Activated CD8-positive, alpha-beta memory T cell treated with anti-CD3 and anti-CD28 coated beads, Interleukin-2, amount 10 ng/mL, durations not matched to agents 7 days and 5 days (primary cell): ENCODE results near the gene COA6. TPM values are rescaled to one million over a fixed set of nuclear protein-coding genes. Genes with fewer than 3 reads are reported as not detected.
"Not testable (repeated sequence)": the region's sequence is repeated elsewhere in the genome, so short reads cannot be mapped to it uniquely, and the experiment has no call there.

Experiments used
- ATAC-seq: fragments of 150-1000 bp; cut with Tn5 transposase; one replicate; pipeline ENCODE4 v1.10.0; 2021; ENCODE audit warnings: moderate library complexity
- CTCF ChIA-PET: fragments of 350-600 bp; sonication (Branson Sonifier 250); formaldehyde crosslinking; loops from one replicate; lab custom pipeline; 2021; ENCODE audit warnings: antibody characterized with exemption; lab: Charles Lee
- DNase-seq: peaks from one replicate; pipeline ENCODE4 v3.0.0-alpha.2; 2020
- H3K27ac Mint-ChIP-seq: one replicate; pipeline ENCODE4 v1.8.0; 2021; ENCODE audit warnings: mild to moderate bottlenecking, mixed read lengths
- H3K27me3 Mint-ChIP-seq: one replicate; pipeline ENCODE4 v1.8.0; 2021; ENCODE audit warnings: mixed read lengths
- H3K36me3 Mint-ChIP-seq: one replicate; pipeline ENCODE4 v1.8.0; 2021; ENCODE audit warnings: mild to moderate bottlenecking, mixed read lengths
- H3K4me1 Mint-ChIP-seq: one replicate; pipeline ENCODE4 v1.8.0; 2021; ENCODE audit warnings: mixed read lengths
- H3K4me3 Mint-ChIP-seq: one replicate; pipeline ENCODE4 v1.8.0; 2021; ENCODE audit warnings: mild to moderate bottlenecking, moderate library complexity, mixed read lengths
- H3K9me3 Mint-ChIP-seq: one replicate; pipeline ENCODE4 v1.8.0; 2022; ENCODE audit warnings: low read depth, mixed read lengths
- total RNA-seq, 2 experiments: library from RNA; stranded (reverse); gene quantifications; one replicate each; pipeline ENCODE4 v1.2.3, GENCODE V29; 2021

Gene COA6
- total RNA-seq, 2 experiments from 2014 or later = 42.4 to 43.0 TPM

- H3K27ac Mint-ChIP-seq = no peak overlapping the region
- CTCF ChIA-PET = interaction anchor here (1.4 kb wide), 1 partner anchor 31 kb away, joined by 3 read pairs; no protein-coding TSS in a partner anchor
- no peaks in the 10 kb centered on the region for H3K36me3 Mint-ChIP-seq
- DNase-seq = no peak
- no peak overlapping the region for H3K4me3 Mint-ChIP-seq
- no peak for ATAC-seq
- no peaks in the 10 kb centered on the region for H3K4me1 Mint-ChIP-seq
- peaks cover 17% of the 10 kb centered on the region for H3K27me3 Mint-ChIP-seq
- H3K9me3 Mint-ChIP-seq = no peaks in the 10 kb centered on the region
Observed at GRCh38 chr1:234348964-234349363, 24.3 kb upstream of the COA6 start.

- Mint-ChIP-seq H3K27me3 (peaks cover 11% of the 10 kb centered on the region), H3K4me1 (peaks cover 19% of the 10 kb centered on the region), H3K36me3 (peaks cover 8% of the 10 kb centered on the region), H3K9me3 (no peaks in the 10 kb centered on the region), H3K27ac (peak overlapping the region; percentile 87), H3K4me3 (peak overlapping the region; percentile 86)
- ATAC-seq (no peak), DNase-seq (no peak)
- CTCF ChIA-PET = interaction anchor here (0.6 to 2.0 kb wide), 6 partner anchors 15 to 838 kb away, joined by 3 to 5 read pairs (median 3); no protein-coding TSS in a partner anchor
Observed at GRCh38 chr1:234355782-234356510, 17.3 kb upstream of the COA6 start.

GRCh38 chr1:234356615-234357269 lies 16.5 kb upstream of the COA6 start:
- peak overlapping the region; percentile 87 for H3K27ac Mint-ChIP-seq
- H3K4me3 Mint-ChIP-seq = peak overlapping the region; percentile 86
- CTCF ChIA-PET = interaction anchor here (0.6 to 2.0 kb wide), 4 partner anchors 13 to 138 kb away, joined by 3 to 5 read pairs (median 3); no protein-coding TSS in a partner anchor
- H3K4me1 Mint-ChIP-seq = peaks cover 20% of the 10 kb centered on the region
- not testable (repeated sequence) for H3K36me3 Mint-ChIP-seq, H3K9me3 Mint-ChIP-seq
- H3K27me3 Mint-ChIP-seq = peaks cover 13% of the 10 kb centered on the region
- DNase-seq = peak; percentile 80
- ATAC-seq = peak; percentile 82

- H3K4me1 Mint-ChIP-seq = peaks cover 20% of the 10 kb centered on the region
- no peak for DNase-seq
Observed at GRCh38 chr1:234357831-234358230, 15.4 kb upstream of the COA6 start.

GRCh38 chr1:234361102-234361603 lies 12.1 kb upstream of the COA6 start:
- Mint-ChIP-seq H3K4me3 (no peak overlapping the region), H3K9me3 (no peaks in the 10 kb centered on the region), H3K4me1 (peaks cover 15% of the 10 kb centered on the region), H3K27me3 (peaks cover 2% of the 10 kb centered on the region), H3K27ac (no peak overlapping the region), H3K36me3 (peaks cover 6% of the 10 kb centered on the region)
- DNase-seq = no peak
- ATAC-seq = no peak
- CTCF ChIA-PET = no interaction called here

More at GRCh38 chr1:234357831-234358230, 15.4 kb upstream of the COA6 start:
- peak overlapping the region; percentile 86 for H3K4me3 Mint-ChIP-seq
- no peaks in the 10 kb centered on the region for H3K9me3 Mint-ChIP-seq
- ATAC-seq = no peak
- H3K27ac Mint-ChIP-seq = no peak overlapping the region
- peaks cover 11% of the 10 kb centered on the region for H3K27me3 Mint-ChIP-seq
- CTCF ChIA-PET = no interaction called here
- H3K36me3 Mint-ChIP-seq = peaks cover 9% of the 10 kb centered on the region

- Mint-ChIP-seq H3K27ac (no peak overlapping the region), H3K4me1 (peaks cover 13% of the 10 kb centered on the region), H3K9me3 (no peaks in the 10 kb centered on the region), H3K36me3 (peaks cover 6% of the 10 kb centered on the region), H3K27me3 (peaks cover 2% of the 10 kb centered on the region), H3K4me3 (no peak overlapping the region)
- CTCF ChIA-PET = interaction anchor here (0.6 to 1.2 kb wide), 2 partner anchors 36 to 1143 kb away, joined by 3 read pairs; no protein-coding TSS in a partner anchor
- DNase-seq = no peak
- no peak for ATAC-seq
Observed at GRCh38 chr1:234362558-234362957, 10.7 kb upstream of the COA6 start.

GRCh38 chr1:234368320-234369032 lies 4.8 kb upstream of the COA6 start:
- H3K27ac Mint-ChIP-seq = peak overlapping the region; percentile 22
- no peaks in the 10 kb centered on the region for H3K27me3 Mint-ChIP-seq
- H3K36me3 Mint-ChIP-seq = peaks cover 5% of the 10 kb centered on the region
- CTCF ChIA-PET = no interaction called here
- H3K4me3 Mint-ChIP-seq = no peak overlapping the region
- no peaks in the 10 kb centered on the region for H3K9me3 Mint-ChIP-seq
- H3K4me1 Mint-ChIP-seq = peaks cover 30% of the 10 kb centered on the region
- DNase-seq = peak; percentile 52
- no peak for ATAC-seq

GRCh38 chr1:234369033-234369430 lies 4.2 kb upstream of the COA6 start:
- Mint-ChIP-seq H3K36me3 (peaks cover 5% of the 10 kb centered on the region), H3K4me3 (no peak overlapping the region), H3K9me3 (no peaks in the 10 kb centered on the region), H3K27ac (no peak overlapping the region), H3K4me1 (peaks cover 30% of the 10 kb centered on the region), H3K27me3 (no peaks in the 10 kb centered on the region)
- CTCF ChIA-PET = interaction anchor here (1.0 kb wide), 1 partner anchor 12 kb away, joined by 3 read pairs; no protein-coding TSS in a partner anchor
- ATAC-seq (no peak), DNase-seq (no peak)

GRCh38 chr1:234369784-234370183 lies 3.5 kb upstream of the COA6 start:
- H3K4me3 Mint-ChIP-seq = no peak overlapping the region
- peaks cover 9% of the 10 kb centered on the region for H3K36me3 Mint-ChIP-seq
- ATAC-seq (no peak), DNase-seq (no peak)
- CTCF ChIA-PET = interaction anchor here (1.0 kb wide), 1 partner anchor 13 kb away, joined by 3 read pairs; no protein-coding TSS in a partner anchor
- H3K9me3 Mint-ChIP-seq = no peaks in the 10 kb centered on the region
- peak overlapping the region; percentile 17 for H3K27ac Mint-ChIP-seq
- no peaks in the 10 kb centered on the region for H3K27me3 Mint-ChIP-seq
- H3K4me1 Mint-ChIP-seq = peaks cover 37% of the 10 kb centered on the region

- DNase-seq = no peak
- peaks cover 50% of the 10 kb centered on the region for H3K4me1 Mint-ChIP-seq
- H3K4me3 Mint-ChIP-seq = no peak overlapping the region
- CTCF ChIA-PET = interaction anchor here (0.7 to 1.2 kb wide), 2 partner anchors 15 to 247 kb away, joined by 3 to 4 read pairs; no protein-coding TSS in a partner anchor
- ATAC-seq = no peak
- H3K27me3 Mint-ChIP-seq = no peaks in the 10 kb centered on the region
- no peak overlapping the region for H3K27ac Mint-ChIP-seq
- no peaks in the 10 kb centered on the region for H3K9me3 Mint-ChIP-seq
- peaks cover 18% of the 10 kb centered on the region for H3K36me3 Mint-ChIP-seq
Observed at GRCh38 chr1:234371414-234371813, 1.8 kb upstream of the COA6 start.

- no peak for DNase-seq
- H3K4me1 Mint-ChIP-seq = peaks cover 54% of the 10 kb centered on the region
- peak overlapping the region; percentile 99 for H3K27ac Mint-ChIP-seq
- CTCF ChIA-PET = interaction anchor here (1.2 to 1.9 kb wide), 2 partner anchors 45 to 248 kb away, joined by 4 to 7 read pairs; no protein-coding TSS in a partner anchor
- peaks cover 24% of the 10 kb centered on the region for H3K36me3 Mint-ChIP-seq
- ATAC-seq = no peak
- no peaks in the 10 kb centered on the region for H3K27me3 Mint-ChIP-seq
- H3K4me3 Mint-ChIP-seq = peak overlapping the region; percentile 98
- no peaks in the 10 kb centered on the region for H3K9me3 Mint-ChIP-seq
Observed at GRCh38 chr1:234372011-234372757, 1.1 kb upstream of the COA6 start.

- CTCF ChIA-PET = interaction anchor here (0.7 to 2.7 kb wide), 10 partner anchors 10 to 1612 kb away, joined by 3 to 7 read pairs (median 4); no protein-coding TSS in a partner anchor
Observed at GRCh38 chr1:234373959-234374254, 651 bp downstream of the COA6 start.

More at GRCh38 chr1:234373959-234374254, 651 bp downstream of the COA6 start:
- Mint-ChIP-seq H3K36me3 (peaks cover 39% of the 10 kb centered on the region), H3K4me3 (peak overlapping the region; percentile 98), H3K27me3 (no peaks in the 10 kb centered on the region), H3K27ac (peak overlapping the region; percentile 99), H3K4me1 (peaks cover 50% of the 10 kb centered on the region), H3K9me3 (no peaks in the 10 kb centered on the region)
- DNase-seq (no peak), ATAC-seq (no peak)
